Fibroblast of pulmonary artery (primary cell): ENCODE measurements around the gene TXNL4B.

Source experiments
- DNase-seq: peaks from one replicate; pipeline ENCODE4 v3.0.0-alpha.2; 2010; ENCODE audit warnings: low read depth
- H3K4me3 ChIP-seq: replicated peaks from 2 replicates; pipeline ENCODE4 v1.5.1; 2011; ENCODE audit warnings: low read depth, mild to moderate bottlenecking, control low read depth, low read length, moderate library complexity
- TF ChIP-seq, protein P1 (sequence below): IDR thresholded peaks from 2 replicates; pipeline ENCODE4 v1.5.1; 2011; ENCODE audit warnings: mild to moderate bottlenecking, control low read depth, low read length, inconsistent platforms; ENCODE audit errors: missing control alignments

TXNL4B gene

DNA sequence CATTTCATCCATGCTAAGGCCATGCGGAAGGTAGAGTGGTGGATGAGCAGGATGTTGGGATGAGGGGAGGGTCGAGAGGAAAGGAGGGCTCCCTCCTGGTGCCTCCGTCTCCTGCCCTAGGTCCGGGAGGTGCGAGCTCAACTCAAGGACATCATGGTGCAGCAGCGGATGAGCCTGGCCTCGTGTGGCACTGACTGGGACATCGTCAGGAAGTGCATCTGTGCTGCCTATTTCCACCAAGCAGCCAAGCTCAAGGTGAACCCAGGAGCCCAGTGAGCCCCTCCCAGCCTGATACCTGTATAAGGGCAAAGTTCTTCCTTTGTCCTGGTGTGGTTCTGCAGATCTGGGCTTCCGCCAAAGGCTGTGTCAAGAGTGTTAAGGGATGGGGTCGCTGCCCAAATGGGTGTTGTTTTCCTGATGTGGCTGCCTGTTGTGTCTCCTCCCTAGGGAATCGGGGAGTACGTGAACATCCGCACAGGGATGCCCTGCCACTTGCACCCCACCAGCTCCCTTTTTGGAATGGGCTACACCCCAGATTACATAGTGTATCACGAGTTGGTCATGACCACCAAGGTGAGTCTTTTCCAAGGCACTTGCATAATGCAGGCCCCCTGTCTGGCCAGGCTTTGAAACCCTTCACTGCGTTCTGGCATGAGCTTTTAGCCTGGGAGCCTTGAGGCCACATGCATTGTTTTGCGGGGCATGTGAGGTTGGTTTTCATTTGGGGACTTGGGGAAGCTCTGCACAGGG is 15.1 kb upstream of the TXNL4B start:
- no peak for DNase-seq
- TF ChIP-seq, protein P1, sequence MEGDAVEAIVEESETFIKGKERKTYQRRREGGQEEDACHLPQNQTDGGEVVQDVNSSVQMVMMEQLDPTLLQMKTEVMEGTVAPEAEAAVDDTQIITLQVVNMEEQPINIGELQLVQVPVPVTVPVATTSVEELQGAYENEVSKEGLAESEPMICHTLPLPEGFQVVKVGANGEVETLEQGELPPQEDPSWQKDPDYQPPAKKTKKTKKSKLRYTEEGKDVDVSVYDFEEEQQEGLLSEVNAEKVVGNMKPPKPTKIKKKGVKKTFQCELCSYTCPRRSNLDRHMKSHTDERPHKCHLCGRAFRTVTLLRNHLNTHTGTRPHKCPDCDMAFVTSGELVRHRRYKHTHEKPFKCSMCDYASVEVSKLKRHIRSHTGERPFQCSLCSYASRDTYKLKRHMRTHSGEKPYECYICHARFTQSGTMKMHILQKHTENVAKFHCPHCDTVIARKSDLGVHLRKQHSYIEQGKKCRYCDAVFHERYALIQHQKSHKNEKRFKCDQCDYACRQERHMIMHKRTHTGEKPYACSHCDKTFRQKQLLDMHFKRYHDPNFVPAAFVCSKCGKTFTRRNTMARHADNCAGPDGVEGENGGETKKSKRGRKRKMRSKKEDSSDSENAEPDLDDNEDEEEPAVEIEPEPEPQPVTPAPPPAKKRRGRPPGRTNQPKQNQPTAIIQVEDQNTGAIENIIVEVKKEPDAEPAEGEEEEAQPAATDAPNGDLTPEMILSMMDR = no peak
- no peak overlapping the region for H3K4me3 ChIP-seq

DNA sequence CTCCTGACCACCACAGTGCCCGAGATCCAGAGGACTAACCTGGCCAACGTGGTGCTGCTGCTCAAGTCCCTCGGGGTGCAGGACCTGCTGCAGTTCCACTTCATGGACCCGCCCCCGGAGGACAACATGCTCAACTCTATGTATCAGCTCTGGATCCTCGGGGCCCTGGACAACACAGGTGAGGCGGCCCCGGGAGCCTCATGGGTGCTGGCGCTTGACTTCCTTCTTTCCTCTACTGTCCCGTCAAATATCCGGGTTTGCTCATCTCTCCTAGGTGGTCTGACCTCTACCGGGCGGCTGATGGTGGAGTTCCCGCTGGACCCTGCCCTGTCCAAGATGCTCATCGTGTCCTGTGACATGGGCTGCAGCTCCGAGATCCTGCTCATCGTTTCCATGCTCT is 14.0 kb upstream of the TXNL4B start:
- TF ChIP-seq, protein P1 = no peak
- no peak overlapping the region for H3K4me3 ChIP-seq
- no peak for DNase-seq

DNA sequence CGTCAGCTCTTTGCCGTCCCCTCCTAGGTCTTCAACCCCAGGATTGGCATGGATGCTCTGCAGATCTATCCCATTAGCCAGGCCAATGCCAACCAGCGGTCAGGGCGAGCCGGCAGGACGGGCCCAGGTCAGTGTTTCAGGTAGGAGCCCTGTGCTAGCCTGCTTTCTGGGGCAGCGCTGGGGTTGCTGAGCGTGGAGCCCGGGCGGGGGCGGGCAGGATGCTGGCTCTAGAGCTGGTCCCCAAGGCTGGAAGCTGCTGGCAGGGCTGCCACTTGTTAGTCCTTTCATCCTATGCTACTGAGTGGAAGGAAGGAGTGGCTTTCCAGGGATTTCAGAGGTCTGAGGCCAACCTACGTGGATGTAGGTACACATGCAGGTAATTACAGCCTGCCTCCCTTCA is 12.6 kb upstream of the TXNL4B start:
- TF ChIP-seq, protein P1 = no peak
- no peak overlapping the region for H3K4me3 ChIP-seq
- no peak for DNase-seq

DNA sequence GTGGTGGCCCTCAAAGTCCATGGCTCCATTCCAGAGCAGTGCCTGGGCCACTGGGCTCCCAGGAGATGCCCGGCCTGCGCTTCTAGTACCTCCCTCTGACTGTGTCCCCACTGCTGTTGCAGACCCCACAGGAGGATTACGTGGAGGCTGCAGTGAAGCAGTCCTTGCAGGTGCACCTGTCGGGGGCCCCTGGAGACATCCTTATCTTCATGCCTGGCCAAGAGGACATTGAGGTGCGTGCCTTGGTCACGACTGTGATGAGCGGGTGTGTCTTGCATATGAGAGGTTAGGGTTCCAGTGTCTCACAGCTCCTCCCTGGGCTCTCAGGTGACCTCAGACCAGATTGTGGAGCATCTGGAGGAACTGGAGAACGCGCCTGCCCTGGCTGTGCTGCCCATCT is 11.5 kb upstream of the TXNL4B start:
- no peak overlapping the region for H3K4me3 ChIP-seq
- no peak for DNase-seq
- TF ChIP-seq, protein P1 = no peak

DNA sequence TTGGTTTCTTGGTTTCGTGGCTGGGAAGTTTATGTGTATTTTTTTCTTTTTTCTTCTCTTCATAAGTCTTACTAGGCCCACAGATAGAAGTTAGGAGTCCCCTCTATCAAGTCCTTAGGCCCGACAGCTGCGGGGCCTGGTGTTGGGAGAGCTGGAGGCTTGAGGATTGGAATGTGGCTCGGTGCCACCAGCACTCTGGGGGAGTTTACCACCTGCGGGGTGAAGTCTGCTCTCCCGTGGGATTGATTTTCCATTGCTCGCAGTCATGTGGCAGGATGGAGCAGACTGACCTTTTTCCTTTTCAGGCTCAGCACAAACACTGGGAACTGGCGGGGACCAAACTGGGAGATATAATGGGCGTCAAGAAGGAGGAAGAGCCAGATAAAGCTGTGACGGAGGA is 7.8 kb upstream of the TXNL4B start:
- H3K4me3 ChIP-seq = no peak overlapping the region
- DNase-seq = no peak
- TF ChIP-seq, protein P1 = no peak

DNA sequence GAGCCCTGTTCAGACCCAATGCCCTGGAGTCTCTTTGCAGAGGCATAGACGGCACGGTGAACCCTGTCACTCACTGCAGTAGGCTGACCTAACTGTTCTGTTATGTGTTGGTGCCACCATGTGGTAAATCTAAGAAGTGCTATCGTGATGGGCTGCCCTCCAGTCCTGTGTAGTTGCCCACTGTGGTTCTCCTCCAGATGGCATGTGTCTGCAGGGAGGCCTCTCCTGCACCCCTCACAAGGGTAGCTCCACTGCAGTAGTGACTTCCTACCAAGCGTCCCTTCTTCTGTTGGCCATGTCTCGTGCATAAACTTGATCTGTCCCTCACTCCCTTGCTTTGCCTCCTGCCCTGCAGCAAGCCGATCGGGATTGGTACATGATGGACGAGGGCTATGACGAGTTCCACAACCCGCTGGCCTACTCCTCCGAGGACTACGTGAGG is 6.0 kb upstream of the TXNL4B start:
- TF ChIP-seq, protein P1 = peak; percentile 59
- DNase-seq = peak; percentile 72
- no peak overlapping the region for H3K4me3 ChIP-seq

DNA sequence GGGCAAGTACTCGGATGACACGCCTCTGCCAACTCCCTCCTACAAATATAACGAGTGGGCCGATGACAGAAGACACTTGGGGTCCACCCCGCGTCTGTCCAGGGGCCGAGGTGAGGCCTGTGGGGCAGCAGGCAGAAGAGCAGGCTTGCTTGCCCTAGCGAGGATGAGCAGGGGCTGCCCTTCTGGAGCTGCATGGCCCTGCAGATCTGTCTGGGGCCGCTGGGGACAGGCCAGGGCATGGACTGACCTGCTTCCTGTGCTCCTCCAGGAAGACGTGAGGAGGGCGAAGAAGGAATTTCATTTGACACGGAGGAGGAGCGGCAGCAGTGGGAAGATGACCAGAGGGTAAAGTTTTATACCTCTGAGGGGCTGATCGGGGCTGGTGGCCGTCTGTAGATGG is 5.5 kb upstream of the TXNL4B start:
- no peak for DNase-seq
- TF ChIP-seq, protein P1 = no peak
- no peak overlapping the region for H3K4me3 ChIP-seq
